H9 (cell line): ENCODE results near the gene SUPT20H. TPM values are rescaled to one million over a fixed set of nuclear protein-coding genes. Genes with fewer than 3 reads are reported as not detected.

Experiments
- DNase-seq: peaks from one replicate; pipeline ENCODE4 v3.0.0-alpha.2; 2017
- H2AFZ ChIP-seq: one replicate; pipeline ENCODE4 v1.6.1; 2013; ENCODE audit warnings: mild to moderate bottlenecking, low read length, control low read depth, moderate library complexity
- H2AK5ac ChIP-seq: 2 replicates; pipeline ENCODE4 v1.6.1; 2013; ENCODE audit warnings: low read length, control low read depth, mixed read lengths; ENCODE audit not compliant: insufficient read length
- H2BK120ac ChIP-seq: one replicate; pipeline ENCODE4 v1.6.1; 2013; ENCODE audit warnings: low read depth, mild to moderate bottlenecking, low read length, control low read depth, inconsistent platforms; ENCODE audit not compliant: poor library complexity, severe bottlenecking
- H2BK12ac ChIP-seq: 2 replicates; pipeline ENCODE4 v1.6.1; 2013; ENCODE audit warnings: low read length, control low read depth, mixed read lengths, low read depth; ENCODE audit not compliant: insufficient read length
- H2BK15ac ChIP-seq: 2 replicates; pipeline ENCODE4 v1.6.1; 2013; ENCODE audit warnings: low read depth, low read length, control low read depth
- H2BK20ac ChIP-seq: one replicate; pipeline ENCODE4 v1.6.1; 2013; ENCODE audit warnings: low read depth, mild to moderate bottlenecking, low read length, control low read depth, inconsistent platforms; ENCODE audit not compliant: poor library complexity, severe bottlenecking
- H2BK5ac ChIP-seq: 2 replicates; pipeline ENCODE4 v1.6.1; 2013; ENCODE audit warnings: low read length, control low read depth, mixed read lengths; ENCODE audit not compliant: insufficient read length
- H3K14ac ChIP-seq: 2 replicates; pipeline ENCODE4 v1.6.1; 2013; ENCODE audit warnings: low read length, control low read depth; ENCODE audit not compliant: insufficient read depth
- H3K18ac ChIP-seq: 2 replicates; pipeline ENCODE4 v1.6.1; 2013; ENCODE audit warnings: low read depth, mild to moderate bottlenecking, mixed read lengths, low read length, control low read depth; ENCODE audit not compliant: insufficient read length
- H3K23ac ChIP-seq: 2 replicates; pipeline ENCODE4 v1.6.1; 2013; ENCODE audit warnings: low read length, control low read depth, mixed read lengths, low read depth; ENCODE audit not compliant: insufficient read length
- H3K23me2 ChIP-seq: 2 replicates; pipeline ENCODE4 v1.6.1; 2013; ENCODE audit warnings: low read depth, mild to moderate bottlenecking, mixed read lengths, low read length, control low read depth; ENCODE audit not compliant: insufficient read length, poor library complexity, severe bottlenecking
- H3K27ac ChIP-seq: 2 replicates; pipeline ENCODE4 v1.5.1; 2013; ENCODE audit warnings: low read length, control low read depth, mixed read lengths, low read depth; ENCODE audit not compliant: insufficient read length
- H3K27me3 ChIP-seq: 2 replicates; pipeline ENCODE4 v1.6.1; 2013; ENCODE audit warnings: low read length, control low read depth, inconsistent platforms; ENCODE audit not compliant: insufficient read depth
- H3K4ac ChIP-seq: 2 replicates; pipeline ENCODE4 v1.6.1; 2013; ENCODE audit warnings: low read depth, mild to moderate bottlenecking, control low read depth, inconsistent platforms, low read length, moderate library complexity
- H3K4me1 ChIP-seq: 2 replicates; pipeline ENCODE4 v1.6.1; 2013; ENCODE audit warnings: low read length, control low read depth, inconsistent platforms; ENCODE audit not compliant: insufficient read depth
- H3K4me2 ChIP-seq: 2 replicates; pipeline ENCODE4 v1.6.1; 2013; ENCODE audit warnings: low read length, control low read depth, mixed read lengths; ENCODE audit not compliant: insufficient read length, insufficient read depth
- H3K56ac ChIP-seq: 2 replicates; pipeline ENCODE4 v1.6.1; 2013; ENCODE audit warnings: low read depth, mild to moderate bottlenecking, mixed read lengths, low read length, control low read depth; ENCODE audit not compliant: insufficient read length
- H3K79me1 ChIP-seq: 2 replicates; pipeline ENCODE4 v1.6.1; 2013; ENCODE audit warnings: low read depth, mild to moderate bottlenecking, moderate library complexity, low read length, control low read depth, inconsistent platforms; ENCODE audit not compliant: insufficient read depth, poor library complexity, severe bottlenecking
- H3K79me2 ChIP-seq: 2 replicates; pipeline ENCODE4 v1.6.1; 2013; ENCODE audit warnings: low read length, control low read depth, inconsistent platforms; ENCODE audit not compliant: insufficient read depth
- H3K9ac ChIP-seq: 2 replicates; pipeline ENCODE4 v1.6.1; 2013; ENCODE audit warnings: low read length, control low read depth, mixed read lengths; ENCODE audit not compliant: insufficient read length; ENCODE audit errors: extremely low read depth
- H3K9me3 ChIP-seq: one replicate; pipeline ENCODE4 v1.6.1; 2013; ENCODE audit warnings: low read depth, low read length, inconsistent platforms; ENCODE audit not compliant: control insufficient read depth
- H3T11ph ChIP-seq: one replicate; pipeline ENCODE4 v1.6.1; 2013; ENCODE audit warnings: mild to moderate bottlenecking, low read length, control low read depth, inconsistent platforms
- H4K20me1 ChIP-seq: one replicate; pipeline ENCODE4 v1.6.1; 2013; ENCODE audit not compliant: control insufficient read depth, insufficient read length, insufficient read depth
- H4K5ac ChIP-seq: 2 replicates; pipeline ENCODE4 v1.6.1; 2013; ENCODE audit warnings: low read depth, mild to moderate bottlenecking, mixed read lengths, low read length, control low read depth; ENCODE audit not compliant: insufficient read length
- H4K8ac ChIP-seq: replicated peaks from 2 replicates; pipeline ENCODE4 v1.6.1; 2013; ENCODE audit warnings: low read length, control low read depth, mixed read lengths, low read depth; ENCODE audit not compliant: insufficient read length
- H4K91ac ChIP-seq: 2 replicates; pipeline ENCODE4 v1.6.1; 2013; ENCODE audit warnings: low read depth, mild to moderate bottlenecking, moderate library complexity, mixed read lengths, low read length, control low read depth; ENCODE audit not compliant: insufficient read length
- H3K27ac Mint-ChIP-seq, 3 experiments: 2 replicates in 2 of 3; 3 replicates in 1 of 3; pipeline ENCODE4 v1.8.0; 2020 to 2021; ENCODE audit warnings: mixed read lengths in 3 of 3, mild to moderate bottlenecking in 1 of 3, moderate library complexity in 1 of 3
- H3K27me3 Mint-ChIP-seq: 2 replicates; pipeline ENCODE4 v1.8.0; 2021; ENCODE audit warnings: low read depth, mild to moderate bottlenecking, moderate library complexity, mixed read lengths
- H3K36me3 Mint-ChIP-seq, 3 experiments: 2 replicates in 2 of 3; 3 replicates in 1 of 3; pipeline ENCODE4 v1.8.0; 2020 to 2021; ENCODE audit warnings: low read depth in 3 of 3, mixed read lengths in 3 of 3; ENCODE audit not compliant: insufficient read depth in 1 of 3
- H3K4me1 Mint-ChIP-seq, 2 experiments: 2 replicates each; pipeline ENCODE4 v1.8.0; 2020; ENCODE audit warnings: mixed read lengths in 2 of 2
- H3K4me3 Mint-ChIP-seq, 2 experiments: 2 replicates in 1 of 2; 3 replicates in 1 of 2; pipeline ENCODE4 v1.8.0; 2020 to 2021; ENCODE audit warnings: mild to moderate bottlenecking in 2 of 2, mixed read lengths in 2 of 2, moderate library complexity in 1 of 2
- H3K9me3 Mint-ChIP-seq, 2 experiments: 2 replicates in 1 of 2; 3 replicates in 1 of 2; pipeline ENCODE4 v1.8.0; 2020; ENCODE audit warnings: mild to moderate bottlenecking in 2 of 2, mixed read lengths in 2 of 2, moderate library complexity in 1 of 2
- CTCF ChIP-seq: fragments of 200-600 bp; sonication (generic); conservative IDR thresholded peaks from 3 replicates; pipeline ENCODE4 v1.8.0; 2021; ENCODE audit warnings: antibody characterized with exemption, mild to moderate bottlenecking
- WGBS: extraction: QIAGEN DNeasy Blood & Tissue Kit; methylation state at CpG from one replicate; pipeline ENCODE4 v1.1.7; 2013; ENCODE audit warnings: missing lambda C conversion rate, low lambda C conversion rate, mixed read lengths; ENCODE audit not compliant: insufficient read length; ENCODE audit errors: extremely low coverage; 5-methylcytosine and 5-hydroxymethylcytosine counted together
- total RNA-seq: library from RNA; stranded (reverse); gene quantifications from 2 replicates; pipeline ENCODE4 v1.2.1, GENCODE V29; 2021

The SUPT20H gene
- total RNA-seq, 1 experiment from 2014 or later: 59.5 TPM

GRCh38 chr13:36966404-36966803 lies 93.1 kb downstream of the SUPT20H start:
- no peak overlapping the region for H3K9ac ChIP-seq
- H3T11ph ChIP-seq: no peak overlapping the region
- H2BK5ac ChIP-seq: no peak overlapping the region
- H4K8ac ChIP-seq: no peak overlapping the region
- no peak overlapping the region for H3K23ac ChIP-seq
- no peaks in the 10 kb centered on the region for H3K9me3 Mint-ChIP-seq
- no CpG with 5 or more reads among the region's 4 CpGs for WGBS
- no peak overlapping the region for H2AFZ ChIP-seq
- H3K4me3 Mint-ChIP-seq: no peak overlapping the region
- H3K27me3 ChIP-seq: no peaks in the 10 kb centered on the region
- H3K27me3 Mint-ChIP-seq: no peaks in the 10 kb centered on the region
- no peak overlapping the region for H3K56ac ChIP-seq
- H3K4me1 Mint-ChIP-seq: no peaks in the 10 kb centered on the region
- H3K9me3 ChIP-seq: no peaks in the 10 kb centered on the region
- no peak overlapping the region for H2BK120ac ChIP-seq
- H3K4me1 ChIP-seq: no peaks in the 10 kb centered on the region
- H2BK12ac ChIP-seq: no peak overlapping the region
- no peak for DNase-seq
- no peak overlapping the region for H3K4ac ChIP-seq
- no peak overlapping the region for H3K14ac ChIP-seq
- no peak overlapping the region for H4K5ac ChIP-seq
- H3K79me2 ChIP-seq: no peaks in the 10 kb centered on the region
- H2BK15ac ChIP-seq: no peak overlapping the region
- no peaks in the 10 kb centered on the region for H3K23me2 ChIP-seq
- H3K79me1 ChIP-seq: no peaks in the 10 kb centered on the region
- H3K18ac ChIP-seq: no peak overlapping the region
- no peak for TF ChIP-seq CTCF
- H4K20me1 ChIP-seq: no peaks in the 10 kb centered on the region
- H2AK5ac ChIP-seq: no peak overlapping the region
- H3K27ac ChIP-seq: no peak overlapping the region
- peaks cover 15 to 47% (median 45%) of the 10 kb centered on the region in 3 experiments; a peak in 6 of 7 replicates for H3K36me3 Mint-ChIP-seq
- H3K27ac Mint-ChIP-seq: no peak overlapping the region
- H3K4me2 ChIP-seq: no peak overlapping the region
- no peak overlapping the region for H2BK20ac ChIP-seq
- no peak overlapping the region for H4K91ac ChIP-seq
